GM19099 (cell line): ENCODE results near the gene RYR1.

Source experiments
- POLR2A ChIP-seq: IDR thresholded peaks from 3 replicates; pipeline ENCODE4 v1.6.1; 2011; ENCODE audit warnings: low read depth; ENCODE audit not compliant: insufficient read length; ENCODE audit errors: extremely low read depth

RYR1 gene

GRCh38 chr19:38506723-38507550 is 73.4 kb downstream of the RYR1 start:
- no peak for TF ChIP-seq POLR2A

GRCh38 chr19:38507551-38508127 is 74.1 kb downstream of the RYR1 start:
- no peak for TF ChIP-seq POLR2A

- TF ChIP-seq POLR2A: no peak
Observed at GRCh38 chr19:38508507-38508906, 75.0 kb downstream of the RYR1 start.

GRCh38 chr19:38509027-38509426 is 75.5 kb downstream of the RYR1 start:
- no peak for TF ChIP-seq POLR2A

GRCh38 chr19:38511074-38511708 is 77.7 kb downstream of the RYR1 start:
- TF ChIP-seq POLR2A: no peak

- TF ChIP-seq POLR2A: no peak
Observed at GRCh38 chr19:38512277-38512676, 78.8 kb downstream of the RYR1 start.

- TF ChIP-seq POLR2A: no peak
Observed at GRCh38 chr19:38513762-38514167, 80.3 kb downstream of the RYR1 start.

GRCh38 chr19:38514812-38515633 is 81.5 kb downstream of the RYR1 start:
- no peak for TF ChIP-seq POLR2A

- no peak for TF ChIP-seq POLR2A
Observed at GRCh38 chr19:38515896-38516295, 82.4 kb downstream of the RYR1 start.

- no peak for TF ChIP-seq POLR2A
Observed at GRCh38 chr19:38516802-38517201, 83.3 kb downstream of the RYR1 start.

GRCh38 chr19:38517321-38517720 is 83.8 kb downstream of the RYR1 start:
- no peak for TF ChIP-seq POLR2A

GRCh38 chr19:38519168-38519567 is 85.7 kb downstream of the RYR1 start:
- TF ChIP-seq POLR2A: no peak

GRCh38 chr19:38519988-38520387 is 86.5 kb downstream of the RYR1 start:
- no peak for TF ChIP-seq POLR2A

GRCh38 chr19:38522915-38523314 is 89.4 kb downstream of the RYR1 start:
- TF ChIP-seq POLR2A: no peak

- no peak for TF ChIP-seq POLR2A
Observed at GRCh38 chr19:38523319-38523718, 89.8 kb downstream of the RYR1 start.

- no peak for TF ChIP-seq POLR2A
Observed at GRCh38 chr19:38524369-38524768, 90.9 kb downstream of the RYR1 start.
